SW480 (cell line): Measurements from ENCODE around the gene TOMM22.

Source experiments
- DNase-seq: peaks from one replicate; pipeline ENCODE4 v3.0.0-alpha.2; 2016; ENCODE audit warnings: low spot score

The TOMM22 gene

GRCh38 chr22:38696606-38697424, 15.1 kb downstream of the TOMM22 start:
- peak; percentile 60 for DNase-seq

- DNase-seq = no peak
Measured at GRCh38 chr22:38697425-38698089, 15.8 kb downstream of the TOMM22 start.

- no peak for DNase-seq
Measured at GRCh38 chr22:38698407-38699094, 16.8 kb downstream of the TOMM22 start.

GRCh38 chr22:38699143-38699542, 17.4 kb downstream of the TOMM22 start:
- no peak for DNase-seq

- peak; percentile 26 for DNase-seq
Measured at GRCh38 chr22:38699784-38700183, 18.0 kb downstream of the TOMM22 start.

- no peak for DNase-seq
Measured at GRCh38 chr22:38700270-38700788, 18.6 kb downstream of the TOMM22 start.

GRCh38 chr22:38700789-38701628, 19.3 kb downstream of the TOMM22 start, which contains the start of gene JOSD1:
Gene JOSD1, minus strand, starts transcription at chr22:38700943. Its CDS starts 956 bp downstream, at chr22:38699987.
- DNase-seq = peak; percentile 91

GRCh38 chr22:38704654-38705234, 23.0 kb downstream of the TOMM22 start:
- peak; percentile 7 for DNase-seq

- DNase-seq = peak; percentile 100
Measured at GRCh38 chr22:38705235-38706100, 23.7 kb downstream of the TOMM22 start, which contains the start of gene GTPBP1. Gene GTPBP1, plus strand, starts transcription at chr22:38705944. Its CDS starts 12 bp downstream, at chr22:38705956.

GRCh38 chr22:38706101-38706900, 24.5 kb downstream of the TOMM22 start:
- DNase-seq = peak; percentile 16

GRCh38 chr22:38706901-38707195, 25.1 kb downstream of the TOMM22 start:
- DNase-seq = no peak

- peak; percentile 50 for DNase-seq
Measured at GRCh38 chr22:38707346-38707745, 25.6 kb downstream of the TOMM22 start.

GRCh38 chr22:38707984-38708383, 26.2 kb downstream of the TOMM22 start:
- no peak for DNase-seq

GRCh38 chr22:38709306-38709705, 27.5 kb downstream of the TOMM22 start:
- DNase-seq = no peak

GRCh38 chr22:38710351-38710750, 28.6 kb downstream of the TOMM22 start:
- no peak for DNase-seq

- DNase-seq = no peak
Measured at GRCh38 chr22:38710866-38711265, 29.1 kb downstream of the TOMM22 start.

- no peak for DNase-seq
Measured at GRCh38 chr22:38712486-38713207, 30.9 kb downstream of the TOMM22 start.

- DNase-seq = no peak
Measured at GRCh38 chr22:38713921-38714320, 32.2 kb downstream of the TOMM22 start.
